Right atrium auricular region (tissue), 2 donors: ENCODE measurements around the gene STPG3. TPM values are rescaled to one million over a fixed set of nuclear protein-coding genes. Genes with fewer than 3 reads are reported as not detected.
"Not testable (repeated sequence)": the region's sequence is repeated elsewhere in the genome, so short reads cannot be mapped to it uniquely, and the experiment has no call there.

Experiments used
- DNase-seq: peaks from one replicate; pipeline ENCODE4 v3.0.0-alpha.2; 2019; ENCODE audit warnings: low spot score
- H3K27ac ChIP-seq, 2 donors: fragments of 200-600 bp; sonication (generic); 1 replicate in 1 of 2; 2 replicates in 1 of 2; pipeline ENCODE4 v1.5.1; 2016 to 2019
- H3K27me3 ChIP-seq, 2 donors: fragments of 200-600 bp; sonication (generic); one replicate each; pipeline versions ENCODE4 v1.5.1 to v1.6.0; 2017 to 2019
- H3K36me3 ChIP-seq: fragments of 200-600 bp; sonication (generic); one replicate; pipeline ENCODE4 v1.5.1; 2016
- H3K4me1 ChIP-seq, 2 donors: fragments of 200-600 bp; sonication (generic); one replicate each; pipeline versions ENCODE4 v1.5.1 to v1.6.0; 2017 to 2019
- H3K4me3 ChIP-seq, 2 donors: fragments of 200-600 bp; sonication (generic); 1 replicate in 1 of 2; 2 replicates in 1 of 2; pipeline ENCODE4 v1.5.1; 2017 to 2019; ENCODE audit warnings: mild to moderate bottlenecking in 1 of 2, moderate library complexity in 1 of 2
- H3K9me3 ChIP-seq, 2 donors: fragments of 200-600 bp; sonication (generic); one replicate each; pipeline ENCODE4 v1.5.1; 2019
- total RNA-seq, 2 donors: library from RNA; depleted of rRNA; stranded (reverse); fragments of >200 nt; gene quantifications; one replicate each; pipeline ENCODE4 v1.1.0, GENCODE V29; 2016
- TF ChIP-seq, protein P1 (sequence below), 2 donors: fragments of 200-600 bp; sonication (generic); IDR thresholded peaks; one replicate each; pipeline ENCODE4 v1.5.1; 2019; ENCODE audit warnings: antibody characterized with exemption in 2 of 2

STPG3 gene
- total RNA-seq, 2 donors from 2014 or later: not detected

DNA sequence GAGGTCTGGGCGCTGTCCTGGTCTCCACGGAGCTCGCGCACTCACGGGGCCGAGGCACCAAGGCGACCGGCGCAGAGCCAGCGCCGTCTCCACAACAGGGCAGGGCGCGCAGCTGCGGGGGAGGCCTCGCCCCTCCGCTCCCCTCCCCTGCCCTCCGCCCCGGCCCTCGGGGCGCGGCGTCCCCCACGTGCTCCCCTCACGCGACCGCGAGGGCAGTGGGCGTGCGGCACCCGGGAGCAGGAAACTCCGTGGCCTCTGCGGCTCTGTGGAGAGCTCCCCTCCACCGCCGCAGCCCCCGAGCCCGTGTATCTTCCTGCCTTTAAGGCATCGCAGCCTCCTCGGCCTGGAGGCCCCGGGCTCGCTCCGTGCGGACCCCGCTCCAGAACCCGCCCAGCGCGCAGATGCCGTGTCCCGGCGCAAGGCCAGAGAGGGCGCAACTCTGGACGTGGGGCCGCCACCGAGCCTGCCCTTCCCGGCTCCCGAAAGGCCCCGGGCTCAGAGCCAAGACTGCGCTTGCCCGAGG lies 10.7 kb upstream of the STPG3 start:
- TF ChIP-seq, protein P1, sequence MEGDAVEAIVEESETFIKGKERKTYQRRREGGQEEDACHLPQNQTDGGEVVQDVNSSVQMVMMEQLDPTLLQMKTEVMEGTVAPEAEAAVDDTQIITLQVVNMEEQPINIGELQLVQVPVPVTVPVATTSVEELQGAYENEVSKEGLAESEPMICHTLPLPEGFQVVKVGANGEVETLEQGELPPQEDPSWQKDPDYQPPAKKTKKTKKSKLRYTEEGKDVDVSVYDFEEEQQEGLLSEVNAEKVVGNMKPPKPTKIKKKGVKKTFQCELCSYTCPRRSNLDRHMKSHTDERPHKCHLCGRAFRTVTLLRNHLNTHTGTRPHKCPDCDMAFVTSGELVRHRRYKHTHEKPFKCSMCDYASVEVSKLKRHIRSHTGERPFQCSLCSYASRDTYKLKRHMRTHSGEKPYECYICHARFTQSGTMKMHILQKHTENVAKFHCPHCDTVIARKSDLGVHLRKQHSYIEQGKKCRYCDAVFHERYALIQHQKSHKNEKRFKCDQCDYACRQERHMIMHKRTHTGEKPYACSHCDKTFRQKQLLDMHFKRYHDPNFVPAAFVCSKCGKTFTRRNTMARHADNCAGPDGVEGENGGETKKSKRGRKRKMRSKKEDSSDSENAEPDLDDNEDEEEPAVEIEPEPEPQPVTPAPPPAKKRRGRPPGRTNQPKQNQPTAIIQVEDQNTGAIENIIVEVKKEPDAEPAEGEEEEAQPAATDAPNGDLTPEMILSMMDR (IDR thresholded peaks at IDR 0.05): peak in 1 of 2 donors; percentile 28
- Histone ChIP-seq H3K4me1 (peaks cover 0 to 74% of the 10 kb centered on the region in 2 donors), H3K27ac (peak overlapping the region; percentile 95 to 99), H3K36me3 (peaks cover 23% of the 10 kb centered on the region), H3K4me3 (peak overlapping the region; percentile 42 to 74), H3K9me3 (no peaks in the 10 kb centered on the region), H3K27me3 (no peaks in the 10 kb centered on the region)
- DNase-seq: peak; percentile 76

DNA sequence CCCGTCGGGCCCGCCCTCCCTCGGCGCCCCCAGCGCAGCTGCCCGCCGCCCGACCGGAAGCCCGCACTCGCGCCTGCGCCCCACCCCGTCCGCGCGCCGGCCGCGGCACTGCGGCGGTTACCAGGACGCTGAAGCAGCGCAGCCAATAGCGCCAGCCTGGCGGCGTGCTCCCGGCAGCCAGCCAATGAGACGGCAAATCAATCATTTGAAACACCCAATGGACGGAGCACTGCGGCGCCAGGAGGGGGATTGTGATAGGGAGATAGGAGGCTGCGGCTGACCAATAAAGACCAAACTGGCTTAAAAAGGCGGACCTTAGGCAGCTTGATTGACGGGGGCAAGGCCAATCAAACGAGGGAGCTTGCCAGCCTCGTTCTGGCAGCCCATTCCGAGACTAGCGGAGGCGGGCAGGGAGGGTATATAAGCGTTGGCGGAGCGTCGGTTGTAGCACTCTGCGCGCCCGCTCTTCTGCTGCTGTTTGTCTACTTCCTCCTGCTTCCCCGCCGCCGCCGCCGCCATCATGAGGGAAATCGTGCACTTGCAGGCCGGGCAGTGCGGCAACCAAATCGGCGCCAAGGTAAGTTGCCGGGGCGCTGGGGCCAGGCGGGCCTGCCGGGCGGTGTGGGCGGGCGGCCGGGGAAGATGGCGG lies 10.1 kb upstream of the STPG3 start, which contains the start of gene TUBB4B:
TUBB4B (plus strand) TSS at position 447 of the 649 bp plus-strand sequence; CDS start at position 521, 74 bp downstream.
- H3K27ac ChIP-seq: peak within 1 kb of the TSS; percentile 95 to 99
- no peaks in the 10 kb centered on the region for H3K9me3 ChIP-seq
- peaks cover 23% of the 10 kb centered on the region for H3K36me3 ChIP-seq
- DNase-seq: peak; percentile 100
- TF ChIP-seq, protein P1 (IDR thresholded peaks at IDR 0.05): no peak
- H3K4me3 ChIP-seq: peak within 1 kb of the TSS; percentile 84
- H3K27me3 ChIP-seq: no peaks in the 10 kb centered on the region
- peaks cover 0 to 68% of the 10 kb centered on the region in 2 donors for H3K4me1 ChIP-seq

DNA sequence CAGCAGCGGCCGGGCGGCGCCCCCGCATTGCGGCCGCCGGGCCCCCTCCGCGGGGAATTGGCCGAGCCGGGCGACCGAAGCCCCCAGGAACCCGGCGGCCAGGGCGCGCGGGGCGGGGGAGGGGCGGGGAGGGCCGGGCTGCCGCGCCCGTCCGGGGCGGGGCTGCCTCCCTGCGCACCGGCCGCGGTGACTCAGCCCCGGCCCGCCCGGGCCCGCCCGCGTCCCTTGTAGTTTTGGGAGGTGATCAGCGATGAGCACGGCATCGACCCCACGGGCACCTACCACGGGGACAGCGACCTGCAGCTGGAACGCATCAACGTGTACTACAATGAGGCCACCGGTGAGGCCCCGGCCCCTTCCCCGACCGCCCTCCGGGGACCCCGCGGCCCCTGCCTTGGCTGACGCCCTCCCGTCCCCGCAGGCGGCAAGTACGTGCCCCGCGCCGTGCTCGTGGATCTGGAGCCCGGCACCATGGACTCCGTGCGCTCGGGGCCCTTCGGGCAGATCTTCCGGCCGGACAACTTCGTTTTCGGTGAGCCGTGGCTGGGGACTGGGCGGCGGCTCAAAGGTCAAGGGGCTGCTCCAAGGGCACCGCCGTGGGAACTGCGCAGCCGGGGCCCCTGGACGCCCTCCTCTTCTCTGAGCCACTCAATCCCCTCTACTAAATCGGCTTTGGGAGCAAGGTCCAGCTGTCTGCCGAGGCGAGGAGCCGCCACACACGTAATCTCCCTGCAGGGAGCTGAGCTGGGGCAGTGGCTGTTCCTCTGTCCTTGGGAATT lies 9.4 kb upstream of the STPG3 start:
- TF ChIP-seq, protein P1 (IDR thresholded peaks at IDR 0.05): no peak
- Histone ChIP-seq H3K27ac (peak overlapping the region; percentile 88 to 94), H3K27me3 (no peaks in the 10 kb centered on the region), H3K4me3 (peak overlapping the region; percentile 84), H3K36me3 (peaks cover 23% of the 10 kb centered on the region), H3K4me1 (peaks cover 0 to 61% of the 10 kb centered on the region in 2 donors), H3K9me3 (no peaks in the 10 kb centered on the region)
- DNase-seq: peak; percentile 71

DNA sequence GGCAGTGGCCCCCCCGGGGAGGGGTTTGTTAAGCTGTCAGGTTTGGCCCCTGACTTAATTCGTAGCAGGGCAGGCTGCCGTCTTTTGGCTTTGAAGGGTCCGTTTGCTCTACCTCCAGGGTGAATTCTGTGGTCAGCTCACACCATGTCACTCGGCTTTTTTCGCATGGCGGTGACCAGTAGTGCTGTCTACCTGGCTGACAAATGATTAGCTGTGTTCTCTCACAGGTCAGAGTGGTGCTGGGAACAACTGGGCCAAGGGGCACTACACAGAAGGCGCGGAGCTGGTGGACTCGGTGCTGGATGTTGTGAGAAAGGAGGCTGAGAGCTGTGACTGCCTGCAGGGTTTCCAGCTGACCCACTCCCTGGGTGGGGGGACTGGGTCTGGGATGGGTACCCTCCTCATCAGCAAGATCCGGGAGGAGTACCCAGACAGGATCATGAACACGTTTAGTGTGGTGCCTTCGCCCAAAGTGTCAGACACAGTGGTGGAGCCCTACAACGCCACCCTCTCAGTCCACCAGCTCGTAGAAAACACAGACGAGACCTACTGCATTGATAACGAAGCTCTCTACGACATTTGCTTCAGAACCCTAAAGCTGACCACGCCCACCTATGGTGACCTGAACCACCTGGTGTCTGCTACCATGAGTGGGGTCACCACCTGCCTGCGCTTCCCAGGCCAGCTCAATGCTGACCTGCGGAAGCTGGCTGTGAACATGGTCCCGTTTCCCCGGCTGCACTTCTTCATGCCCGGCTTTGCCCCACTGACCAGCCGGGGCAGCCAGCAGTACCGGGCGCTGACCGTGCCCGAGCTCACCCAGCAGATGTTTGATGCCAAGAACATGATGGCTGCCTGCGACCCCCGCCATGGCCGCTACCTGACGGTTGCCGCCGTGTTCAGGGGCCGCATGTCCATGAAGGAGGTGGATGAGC lies 8.6 kb upstream of the STPG3 start:
- Histone ChIP-seq H3K27me3 (no peaks in the 10 kb centered on the region), H3K4me1 (peaks cover 0 to 53% of the 10 kb centered on the region in 2 donors), H3K36me3 (peaks cover 23% of the 10 kb centered on the region), H3K27ac (peak overlapping the region; percentile 88 to 94), H3K4me3 (peak overlapping the region; percentile 84), H3K9me3 (no peaks in the 10 kb centered on the region)
- TF ChIP-seq, protein P1 (IDR thresholded peaks at IDR 0.05): no peak
- no peak for DNase-seq

DNA sequence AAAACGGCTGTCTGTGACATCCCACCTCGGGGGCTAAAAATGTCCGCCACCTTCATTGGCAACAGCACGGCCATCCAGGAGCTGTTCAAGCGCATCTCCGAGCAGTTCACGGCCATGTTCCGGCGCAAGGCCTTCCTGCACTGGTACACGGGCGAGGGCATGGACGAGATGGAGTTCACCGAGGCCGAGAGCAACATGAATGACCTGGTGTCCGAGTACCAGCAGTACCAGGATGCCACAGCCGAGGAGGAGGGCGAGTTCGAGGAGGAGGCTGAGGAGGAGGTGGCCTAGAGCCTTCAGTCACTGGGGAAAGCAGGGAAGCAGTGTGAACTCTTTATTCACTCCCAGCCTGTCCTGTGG lies 7.8 kb upstream of the STPG3 start:
- not testable (repeated sequence) for DNase-seq, H3K4me3 ChIP-seq, H3K27ac ChIP-seq, H3K9me3 ChIP-seq, H3K27me3 ChIP-seq
- peaks cover 0 to 46% of the 10 kb centered on the region in 2 donors for H3K4me1 ChIP-seq
- peaks cover 23% of the 10 kb centered on the region for H3K36me3 ChIP-seq
